Measurements from ENCODE around the gene SETDB2.

SETDB2 gene

DNA sequence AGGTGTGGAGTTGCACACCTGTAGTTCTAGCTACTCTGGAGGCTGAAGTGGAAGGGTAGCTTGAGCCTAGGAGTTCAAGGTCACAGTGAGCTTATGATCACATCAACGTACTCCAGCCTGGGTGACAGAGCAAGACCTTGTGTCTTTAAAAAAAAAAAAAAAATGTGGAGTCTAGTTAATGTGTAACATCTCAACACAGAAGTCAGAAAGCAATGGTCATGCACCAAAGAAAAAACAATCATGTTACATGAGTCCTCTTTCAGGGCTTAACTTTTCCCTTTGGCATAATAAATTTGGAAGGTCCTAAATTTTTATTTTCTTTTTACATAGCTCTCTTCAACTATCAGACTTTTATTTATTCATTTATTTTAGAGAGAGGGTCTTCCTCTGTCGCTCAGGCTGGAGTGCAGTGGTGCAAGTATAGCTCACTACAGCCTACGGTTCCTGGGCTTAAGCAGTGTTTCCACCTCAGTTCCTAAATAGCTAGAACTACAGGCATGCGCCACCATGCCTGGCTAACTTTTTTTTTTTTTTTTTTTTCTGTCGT lies 22.3 kb downstream of the SETDB2 start:
- no peak for DNase-seq (ENCODE audit: low read depth in 1 of 2, low spot score in 1 of 2)

- DNase-seq (ENCODE audit: low read depth in 1 of 2, low spot score in 1 of 2) = no peak
Observed at GRCh38 chr13:49472186-49472585, 28.1 kb downstream of the SETDB2 start.

- no peak for DNase-seq (ENCODE audit: low read depth in 1 of 2, low spot score in 1 of 2)
Observed at GRCh38 chr13:49476529-49476928, 32.5 kb downstream of the SETDB2 start.

DNA sequence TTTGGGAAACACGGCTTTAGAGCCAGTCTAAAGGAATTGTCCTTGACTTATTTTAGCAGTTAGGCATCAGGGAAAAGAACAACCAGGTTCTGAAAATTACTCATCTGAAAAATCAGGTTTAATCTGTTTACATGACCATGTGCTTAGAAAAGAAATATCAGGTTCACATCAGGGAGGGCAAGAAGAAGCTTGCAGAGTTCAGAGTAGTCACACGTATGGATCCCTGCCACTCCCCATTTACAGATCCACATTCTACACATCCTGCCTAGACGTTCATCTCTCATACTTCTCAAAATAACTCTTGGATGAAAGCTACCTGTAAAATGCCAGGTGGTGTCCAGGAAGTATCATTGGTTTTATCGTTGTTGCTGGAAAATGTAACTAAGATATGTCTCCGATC lies 37.7 kb downstream of the SETDB2 start:
- DNase-seq (ENCODE audit: low read depth in 1 of 2, low spot score in 1 of 2) = no peak

DNA sequence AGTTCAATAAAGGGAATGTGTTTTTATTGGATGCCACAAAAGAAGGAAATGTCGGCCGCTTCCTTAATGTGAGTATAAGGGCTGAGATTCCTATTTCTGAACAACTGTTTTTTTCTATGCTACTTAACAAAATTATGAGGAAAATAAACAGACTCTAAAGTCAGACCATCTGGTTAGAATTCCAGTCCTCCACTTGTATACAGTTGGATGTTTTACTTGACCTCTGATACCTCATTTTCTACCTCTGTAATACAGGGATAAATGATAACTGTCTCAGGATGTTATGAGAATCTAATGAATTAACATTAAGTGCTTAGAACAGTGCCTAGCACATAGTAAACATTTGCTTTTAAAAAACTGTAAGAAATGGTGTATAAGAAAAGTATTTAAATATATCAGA lies 44.5 kb downstream of the SETDB2 start:
- no peak for DNase-seq (ENCODE audit: low read depth in 1 of 2, low spot score in 1 of 2)

- no peak for DNase-seq (ENCODE audit: low read depth in 1 of 2, low spot score in 1 of 2)
Observed at GRCh38 chr13:49494645-49495044, 50.6 kb downstream of the SETDB2 start.

GRCh38 chr13:49495783-49496762 lies 52.0 kb downstream of the SETDB2 start, which contains the start of gene PHF11:
Gene PHF11 (plus strand): TSS chr13:49495953. CDS start chr13:49496002, 49 bp downstream.
- peak; percentile 72 to 82 for DNase-seq (ENCODE audit: low read depth in 1 of 2, low spot score in 1 of 2)

- peak in 1 of 2 donors; percentile 38 for DNase-seq (ENCODE audit: low read depth in 1 of 2, low spot score in 1 of 2)
Observed at GRCh38 chr13:49496837-49497236, 52.8 kb downstream of the SETDB2 start.

DNA sequence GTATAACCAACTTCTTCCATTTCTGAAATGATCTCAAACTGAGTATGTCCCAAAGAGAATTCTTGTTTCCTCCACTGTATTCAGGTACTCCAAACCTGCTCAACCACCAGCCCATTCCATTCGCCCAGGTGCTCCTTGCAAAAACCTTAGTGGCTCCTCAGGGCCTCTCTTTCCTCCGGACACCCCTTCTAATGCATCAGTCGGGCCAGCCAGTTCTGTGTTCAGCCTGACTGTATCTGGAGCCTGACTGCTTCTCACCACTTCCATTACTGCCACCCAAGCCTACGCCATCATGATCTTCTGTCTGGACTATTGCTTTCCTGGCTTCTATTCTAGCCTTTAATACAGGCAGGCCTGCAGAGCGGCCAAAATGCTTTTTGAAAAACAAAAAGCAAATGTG lies 53.2 kb downstream of the SETDB2 start:
- DNase-seq (ENCODE audit: low read depth in 1 of 2, low spot score in 1 of 2) = no peak

DNA sequence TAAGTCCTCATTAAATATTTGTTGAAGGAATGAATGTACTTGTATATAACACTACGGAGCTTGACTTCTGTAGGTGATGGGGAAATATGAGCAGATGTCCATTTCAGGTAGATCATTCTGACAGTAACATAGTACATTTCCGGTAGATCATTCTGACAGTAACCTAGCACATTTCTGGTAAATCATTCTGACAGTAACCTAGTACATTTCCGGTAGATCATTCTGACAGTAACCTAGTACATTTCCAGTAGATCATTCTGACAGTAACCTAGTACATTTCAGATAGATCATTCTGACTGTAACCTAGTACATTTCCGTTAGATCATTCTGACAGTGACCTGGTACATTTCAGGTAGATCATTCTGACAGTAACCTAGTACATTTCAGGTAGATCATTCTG lies 54.1 kb downstream of the SETDB2 start:
- DNase-seq (ENCODE audit: low read depth in 1 of 2, low spot score in 1 of 2) = no peak

GRCh38 chr13:49499889-49500660 lies 56.0 kb downstream of the SETDB2 start:
- DNase-seq (ENCODE audit: low read depth in 1 of 2, low spot score in 1 of 2) = no peak

DNA sequence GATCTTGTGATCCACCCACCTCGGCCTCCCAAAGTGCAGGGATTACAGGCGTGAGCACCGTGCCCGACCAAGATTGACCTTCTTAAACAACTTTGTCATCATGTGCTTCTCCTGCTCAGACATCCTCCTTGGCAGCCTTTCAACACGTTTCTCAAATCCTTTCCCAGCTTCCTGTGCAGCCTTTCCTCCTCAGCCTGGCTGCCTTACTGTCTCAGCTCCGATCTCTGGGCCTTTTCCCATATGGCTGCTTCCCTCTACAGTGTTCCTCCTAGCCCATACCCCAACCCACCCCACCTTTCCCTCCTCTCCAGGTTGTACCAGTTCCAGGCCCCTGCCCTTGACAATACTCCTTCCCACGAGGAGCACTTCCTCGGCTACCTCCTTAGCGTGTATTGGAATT lies 58.9 kb downstream of the SETDB2 start:
- no peak for DNase-seq (ENCODE audit: low read depth in 1 of 2, low spot score in 1 of 2)

DNA sequence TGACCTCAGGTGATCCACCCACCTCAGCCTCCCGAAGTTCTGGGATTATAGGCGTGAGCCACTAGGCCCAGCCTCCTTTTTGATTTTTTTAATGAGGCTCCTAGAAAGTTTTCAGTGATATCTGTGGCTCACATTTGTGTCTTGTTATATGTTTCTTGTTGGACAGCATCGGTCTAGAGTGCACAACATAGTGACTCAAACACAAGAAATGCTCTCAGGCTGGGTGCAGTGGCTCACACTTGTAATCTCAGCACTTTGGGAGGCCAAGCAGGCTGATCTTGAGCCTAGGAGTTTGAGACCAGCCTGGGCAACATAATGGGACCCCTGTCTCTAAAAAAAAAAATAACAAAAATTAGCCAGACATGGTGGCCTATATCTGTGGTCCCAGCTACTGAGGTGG lies 59.9 kb downstream of the SETDB2 start:
- no peak for DNase-seq (ENCODE audit: low read depth in 1 of 2, low spot score in 1 of 2)

GRCh38 chr13:49512578-49512977 lies 68.5 kb downstream of the SETDB2 start:
- DNase-seq (ENCODE audit: low read depth in 1 of 2, low spot score in 1 of 2) = no peak

DNA sequence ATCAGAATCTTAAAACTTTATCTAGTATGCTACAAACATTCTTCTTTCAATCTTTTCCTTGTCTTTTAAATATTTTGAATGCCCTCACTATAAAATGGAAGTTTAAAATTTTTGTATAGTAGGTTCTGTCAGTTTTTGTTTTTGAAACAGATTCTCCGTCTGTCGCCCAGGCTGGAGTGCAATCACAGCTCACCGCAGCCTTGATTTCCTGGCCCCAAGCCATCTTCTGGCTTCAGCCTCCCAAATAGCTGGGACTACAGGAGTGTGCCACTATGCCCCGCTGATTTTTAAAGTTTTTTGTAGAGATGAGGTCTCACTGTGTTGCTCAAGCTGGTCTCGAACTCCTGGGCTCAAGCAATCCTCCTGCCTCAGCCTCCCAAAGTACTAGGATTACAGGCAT lies 72.4 kb downstream of the SETDB2 start:
- DNase-seq (ENCODE audit: low read depth in 1 of 2, low spot score in 1 of 2) = no peak

GRCh38 chr13:49517461-49517860 lies 73.4 kb downstream of the SETDB2 start:
- DNase-seq (ENCODE audit: low read depth in 1 of 2, low spot score in 1 of 2) = no peak

DNA sequence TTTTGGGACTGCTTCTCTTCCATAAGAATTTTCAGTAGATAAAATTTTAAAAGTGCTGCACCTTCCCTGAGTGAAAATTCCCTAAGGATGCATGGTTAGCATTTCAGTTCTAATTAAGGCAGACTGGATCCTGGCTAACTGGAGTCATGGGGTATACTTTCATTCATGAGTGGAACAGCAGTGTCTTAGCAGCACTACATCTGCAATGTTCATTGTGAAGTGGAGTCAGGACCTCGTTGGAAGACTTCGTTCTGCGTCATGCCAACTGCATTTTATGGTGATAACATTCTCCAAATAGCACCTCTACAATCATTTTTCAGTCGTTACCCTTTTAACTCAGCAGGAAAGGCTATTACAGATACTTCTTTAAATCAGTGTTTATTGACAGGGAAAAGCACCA lies 77.2 kb downstream of the SETDB2 start:
- no peak for DNase-seq (ENCODE audit: low read depth in 1 of 2, low spot score in 1 of 2)

DNA sequence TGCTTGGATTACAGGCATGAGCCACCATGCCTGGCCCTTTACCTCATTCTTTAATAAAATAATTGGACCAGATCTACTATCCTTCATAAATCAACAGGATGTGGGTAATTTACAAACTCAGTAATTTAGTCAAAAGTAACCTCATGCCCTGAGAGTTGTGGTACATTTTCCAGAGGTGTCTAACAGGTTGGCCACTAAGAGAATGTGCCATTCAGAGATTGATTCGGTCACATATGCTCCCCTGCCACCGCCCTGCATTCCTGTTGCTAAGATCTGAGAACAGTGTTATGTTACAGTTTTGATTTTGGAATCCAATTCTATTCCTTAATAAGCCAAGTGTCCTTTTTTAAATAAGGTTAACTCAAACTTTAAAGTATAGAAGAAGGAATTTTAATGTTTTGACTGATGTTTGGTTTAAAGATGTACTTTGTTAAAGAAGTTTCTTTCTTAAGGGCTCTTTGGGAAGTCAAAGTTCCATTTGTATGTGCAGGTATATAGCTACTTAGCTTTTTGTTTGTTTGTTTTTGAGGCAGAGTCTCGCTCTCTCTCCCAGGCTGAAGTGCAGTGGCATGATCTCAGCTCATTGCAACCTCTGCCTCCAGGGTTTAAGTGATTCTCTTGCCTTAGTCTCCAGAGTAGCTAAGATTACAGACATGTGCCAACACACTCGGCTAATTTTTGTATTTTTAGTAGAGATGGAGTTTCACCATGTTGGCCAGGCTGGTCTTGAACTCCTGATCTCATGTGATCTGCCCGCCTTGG lies 80.8 kb downstream of the SETDB2 start:
- no peak for DNase-seq (ENCODE audit: low read depth in 1 of 2, low spot score in 1 of 2)

DNA sequence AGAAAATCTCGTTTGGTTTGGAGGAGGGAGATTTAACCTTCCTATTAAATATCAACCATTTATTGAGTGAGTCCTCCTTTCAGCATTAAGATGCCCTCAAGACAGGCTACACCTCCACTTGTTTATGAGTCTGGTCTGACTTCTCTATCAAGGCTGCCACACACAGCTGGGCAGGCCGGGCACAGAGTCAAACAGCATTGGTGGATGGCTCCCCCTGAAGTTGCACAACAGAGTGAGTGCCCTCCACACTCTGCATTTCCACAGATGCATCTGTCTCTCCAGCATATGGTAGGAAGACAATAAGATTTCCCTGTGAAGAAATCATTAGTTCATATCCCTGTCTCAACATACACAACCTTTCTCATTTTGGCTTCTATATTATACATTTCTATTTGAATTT lies 83.0 kb downstream of the SETDB2 start:
- DNase-seq (ENCODE audit: low read depth in 1 of 2, low spot score in 1 of 2) = no peak

DNA sequence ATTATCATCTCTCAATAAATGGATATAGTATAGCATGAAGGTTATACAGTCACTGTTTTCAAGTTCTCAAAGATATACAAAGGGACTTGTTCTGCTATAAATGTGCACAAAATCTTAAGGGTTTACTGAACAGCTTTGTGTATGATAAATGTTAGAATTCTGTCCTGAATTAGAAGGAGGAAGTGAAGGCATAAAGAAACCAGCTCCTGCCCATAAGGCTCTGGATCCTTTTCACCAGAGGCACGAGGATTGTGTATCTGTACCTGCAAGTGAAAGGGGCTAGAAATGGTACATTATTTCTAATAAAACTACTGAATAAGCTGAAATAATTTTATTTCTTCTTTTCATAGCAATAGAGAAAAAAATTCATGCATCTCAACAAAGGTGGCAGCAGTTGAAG lies 84.1 kb downstream of the SETDB2 start:
- DNase-seq (ENCODE audit: low read depth in 1 of 2, low spot score in 1 of 2) = no peak

GRCh38 chr13:49530457-49530856 lies 86.4 kb downstream of the SETDB2 start:
- no peak for DNase-seq (ENCODE audit: low read depth in 1 of 2, low spot score in 1 of 2)
